Gastroesophageal sphincter (tissue), 4 donors: Measurements from ENCODE around the gene ARMC8. TPM values are rescaled to one million over a fixed set of nuclear protein-coding genes. Genes with fewer than 3 reads are reported as not detected.

Experiments used
- ATAC-seq: fragments of 150-250 bp; one replicate; pipeline ENCODE4 v1.9.1; 2016; ENCODE audit warnings: mild to moderate bottlenecking, moderate library complexity
- H3K27ac ChIP-seq, 4 donors: fragments of 200-600 bp; sonication (generic) in 3 of 4; 1 replicate in 3 of 4; 2 replicates in 1 of 4; pipeline ENCODE4 v1.5.1; 2016 to 2019
- H3K27me3 ChIP-seq: fragments of 200-600 bp; sonication (generic); one replicate; pipeline ENCODE4 v1.5.1; 2019
- H3K36me3 ChIP-seq, 2 donors: fragments of 200-600 bp; sonication (generic); one replicate each; pipeline ENCODE4 v1.5.1; 2019; ENCODE audit warnings: control low read depth in 1 of 2
- H3K4me1 ChIP-seq, 3 donors: fragments of 200-600 bp; sonication (generic); 1 replicate in 2 of 3; 2 replicates in 1 of 3; pipeline ENCODE4 v1.5.1; 2016 to 2019; ENCODE audit warnings: control low read depth in 2 of 3
- H3K4me3 ChIP-seq, 2 donors: fragments of 200-600 bp; sonication (generic); one replicate each; pipeline ENCODE4 v1.5.1; 2019; ENCODE audit warnings: mild to moderate bottlenecking in 1 of 2, moderate library complexity in 1 of 2
- H3K9me3 ChIP-seq, 3 donors: fragments of 200-600 bp; sonication (generic); one replicate each; pipeline ENCODE4 v1.5.1; 2017 to 2019; ENCODE audit warnings: control low read depth in 2 of 3
- CTCF ChIP-seq, 4 experiments: fragments of 200-600 bp in 2 of 4; fragments of 450-650 bp in 2 of 4; sonication (generic) in 1 of 4; IDR thresholded peaks; one replicate each; pipeline ENCODE4 v1.5.1; 2017 to 2019; ENCODE audit warnings: antibody characterized with exemption in 4 of 4, mild to moderate bottlenecking in 2 of 4, moderate library complexity in 2 of 4
- EP300 ChIP-seq: sonication (generic); formaldehyde crosslinking; IDR thresholded peaks from one replicate; pipeline ENCODE4 v1.6.1; 2017; ENCODE audit warnings: antibody characterized with exemption, mild to moderate bottlenecking
- POLR2A ChIP-seq, 2 donors: fragments of 450-650 bp; IDR thresholded peaks; one replicate each; pipeline ENCODE4 v1.6.1; 2017; ENCODE audit warnings: antibody characterized with exemption in 2 of 2, mild to moderate bottlenecking in 2 of 2, moderate library complexity in 1 of 2
- POLR2AphosphoS5 ChIP-seq: sonication (generic); formaldehyde crosslinking; IDR thresholded peaks from one replicate; pipeline ENCODE4 v1.6.1; 2017; ENCODE audit warnings: antibody characterized with exemption
- WGBS, 2 donors: methylation state at CpG; one replicate each; pipeline ENCODE4 v1.1.5; 2018; ENCODE audit warnings: low coverage in 1 of 2; 5-methylcytosine and 5-hydroxymethylcytosine counted together
- total RNA-seq, 4 donors: library from RNA; depleted of rRNA; stranded (reverse); fragments of >200 nt; gene quantifications; one replicate each; pipeline ENCODE4 v1.1.0, GENCODE V29; 2016

ARMC8 gene
- total RNA-seq, 4 donors from 2014 or later: 76.0 to 102 (median 91.6) TPM

GRCh38 chr3:138338244-138338643 is 151.1 kb downstream of the ARMC8 start:
- Histone ChIP-seq H3K4me3 (no peak overlapping the region), H3K27me3 (no peaks in the 10 kb centered on the region), H3K9me3 (no peaks in the 10 kb centered on the region), H3K36me3 (no peaks in the 10 kb centered on the region), H3K27ac (no peak overlapping the region), H3K4me1 (no peaks in the 10 kb centered on the region)
- 36 to 51% methylated on average over 4 to 5 of the region's 5 CpGs for WGBS, 2 donors
- no peak for ATAC-seq
- TF ChIP-seq POLR2A (IDR thresholded peaks at IDR 0.05): no peak
- no peak for TF ChIP-seq EP300
- TF ChIP-seq POLR2AphosphoS5: no peak
- no peak for TF ChIP-seq CTCF (IDR thresholded peaks at IDR 0.05)

DNA sequence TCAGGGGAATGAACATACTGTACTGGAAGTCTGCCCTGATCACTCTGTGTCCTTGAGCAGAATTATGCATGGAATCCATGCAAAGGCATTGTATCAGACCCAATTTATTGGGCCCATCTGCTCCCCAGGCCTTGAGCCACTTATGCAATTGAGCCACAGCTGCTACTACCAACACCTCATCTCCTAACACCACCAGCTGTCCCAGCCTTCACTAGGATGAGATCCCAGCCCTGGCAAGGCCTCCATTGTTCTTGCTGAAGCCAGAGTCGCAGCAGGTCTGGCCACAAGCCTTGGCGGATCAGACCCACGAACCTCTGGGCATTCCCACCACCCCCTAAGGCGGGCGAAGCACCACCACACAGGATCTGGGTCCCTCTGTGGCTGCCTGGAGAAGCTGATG is 151.7 kb downstream of the ARMC8 start:
- Histone ChIP-seq H3K36me3 (no peaks in the 10 kb centered on the region), H3K4me1 (no peaks in the 10 kb centered on the region), H3K27me3 (no peaks in the 10 kb centered on the region), H3K27ac (no peak overlapping the region), H3K9me3 (no peaks in the 10 kb centered on the region), H3K4me3 (no peak overlapping the region)
- ATAC-seq: no peak
- no CpG with 5 or more reads among the region's 5 CpGs for WGBS, 2 donors
- no peak for TF ChIP-seq POLR2AphosphoS5
- no peak for TF ChIP-seq EP300
- no peak for TF ChIP-seq POLR2A (IDR thresholded peaks at IDR 0.05)
- TF ChIP-seq CTCF (IDR thresholded peaks at IDR 0.05): no peak

GRCh38 chr3:138340511-138340910 is 153.4 kb downstream of the ARMC8 start:
- TF ChIP-seq CTCF (IDR thresholded peaks at IDR 0.05) (no peak), POLR2A (IDR thresholded peaks at IDR 0.05) (no peak), POLR2AphosphoS5 (no peak), EP300 (no peak)

DNA sequence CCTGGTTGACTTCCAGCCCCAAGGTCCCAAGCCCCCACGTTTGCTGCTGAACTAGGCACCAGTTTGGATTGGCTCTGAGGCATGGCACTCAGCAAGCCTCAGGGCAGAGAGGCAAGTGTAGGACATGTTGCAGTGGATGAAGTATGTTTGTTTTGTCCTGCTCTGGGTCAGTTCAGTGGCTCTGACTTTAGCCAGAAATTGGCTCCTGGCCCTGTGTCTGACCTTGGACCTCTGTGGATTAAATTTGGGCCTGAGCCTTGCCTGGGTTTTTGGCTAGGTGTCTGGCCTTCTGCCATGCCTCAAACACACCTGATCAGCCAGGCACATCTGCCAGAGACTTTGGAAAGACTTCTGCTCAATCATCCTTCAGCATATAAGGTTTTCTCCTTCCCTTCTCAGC is 157.7 kb downstream of the ARMC8 start:
- Histone ChIP-seq H3K4me3 (no peak overlapping the region), H3K9me3 (no peaks in the 10 kb centered on the region), H3K27me3 (no peaks in the 10 kb centered on the region), H3K36me3 (no peaks in the 10 kb centered on the region), H3K4me1 (peaks cover 0 to 17% (median 1%) of the 10 kb centered on the region in 3 donors), H3K27ac (no peak overlapping the region)
- TF ChIP-seq CTCF (IDR thresholded peaks at IDR 0.05) (no peak), POLR2A (IDR thresholded peaks at IDR 0.05) (no peak), EP300 (no peak), POLR2AphosphoS5 (no peak)
- no CpG with 5 or more reads among the region's 1 CpG for WGBS, 2 donors
- no peak for ATAC-seq

More at GRCh38 chr3:138340511-138340910, 153.4 kb downstream of the ARMC8 start:
- Histone ChIP-seq H3K27ac (no peak overlapping the region), H3K27me3 (no peaks in the 10 kb centered on the region), H3K4me3 (no peak overlapping the region), H3K9me3 (no peaks in the 10 kb centered on the region), H3K36me3 (no peaks in the 10 kb centered on the region), H3K4me1 (no peaks in the 10 kb centered on the region)
- 86 to 95% methylated on average over 2 to 5 of the region's 5 CpGs for WGBS, 2 donors
- ATAC-seq: no peak

Other genes starting within 250 kb of the ARMC8 start
- gene CLDN18, start 177.1 kb upstream of the ARMC8 start, total RNA-seq: not detected
- gene DZIP1L, start 71.7 kb upstream of the ARMC8 start, total RNA-seq: 10 to 100 TPM in 3 of 4 donors, 1 to 10 TPM in 1; 5.3 to 47.9 (median 18.6) TPM
- under 1 TPM in 1 of 4 donors, not detected in 3; 0.46 TPM for gene A4GNT, start 54.9 kb upstream of the ARMC8 start, total RNA-seq
- gene DBR1, start 12.4 kb upstream of the ARMC8 start, total RNA-seq: 10 to 100 TPM; 11.2 to 16.4 (median 14.2) TPM
- under 1 TPM in 2 of 4 donors, not detected in 2; 0.47 to 0.54 TPM for gene NME9, start 142.6 kb downstream of the ARMC8 start, total RNA-seq
- 10 to 100 TPM; 31.8 to 58.1 (median 51.8) TPM for gene MRAS, start 161.3 kb downstream of the ARMC8 start, total RNA-seq
- gene ESYT3, start 247.3 kb downstream of the ARMC8 start, total RNA-seq: 1 to 10 TPM in 3 of 4 donors, under 1 TPM in 1; 0.93 to 1.9 (median 1.4) TPM